GM19463 (cell line): ENCODE data around the gene CDRT15.
"Not testable (repeated sequence)": the region's sequence is repeated elsewhere in the genome, so short reads cannot be mapped to it uniquely, and the experiment has no call there.

Experiments used
- ATAC-seq: cut with Tn5 transposase; IDR thresholded peaks from one replicate; pipeline ENCODE4 v1.9.1; 2021; ENCODE audit warnings: mild to moderate bottlenecking, moderate library complexity; ENCODE audit not compliant: unreplicated experiment

Gene CDRT15

DNA sequence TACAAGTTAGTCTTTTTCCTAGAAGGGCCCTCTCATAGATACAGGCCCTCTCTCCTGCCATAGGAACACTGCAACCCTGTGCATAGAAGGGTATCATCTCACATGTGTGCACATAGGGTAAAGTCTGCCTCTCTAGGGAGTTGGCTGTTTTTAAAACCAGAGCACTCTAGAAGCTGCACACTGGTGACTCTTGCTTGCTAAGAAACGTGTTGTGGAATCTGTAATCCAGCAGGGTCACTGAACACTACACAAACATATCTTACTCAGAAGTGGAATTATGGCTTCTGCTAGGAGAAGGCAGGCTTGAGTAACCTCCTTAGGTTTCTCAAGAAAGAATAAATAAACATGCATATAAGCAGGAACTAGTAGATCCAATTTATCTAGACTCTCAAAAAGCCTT lies 45.9 kb downstream of the CDRT15 start:
- ATAC-seq = not testable (repeated sequence)

DNA sequence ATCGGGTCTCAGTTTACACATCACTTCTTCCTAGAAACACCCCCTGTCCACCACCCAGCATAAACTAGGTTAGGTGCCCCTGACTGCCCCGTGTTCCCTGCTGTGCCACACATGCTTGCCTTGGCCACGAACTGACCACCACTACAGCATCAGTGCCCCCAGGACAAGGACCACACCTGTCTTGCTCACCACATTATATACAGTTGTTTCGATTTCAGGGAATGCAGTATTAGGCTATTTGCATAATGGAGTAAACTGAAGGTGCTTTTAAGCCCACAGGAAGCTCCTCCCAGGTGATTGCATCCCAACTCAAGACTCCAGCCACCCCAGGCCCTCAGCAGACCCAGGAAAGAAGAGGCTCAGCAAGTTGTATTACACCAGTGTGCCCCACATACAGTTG lies 50.2 kb downstream of the CDRT15 start:
- not testable (repeated sequence) for ATAC-seq
